AG04450 (cell line): ENCODE measurements around the gene MYADML2. TPM values are rescaled to one million over a fixed set of nuclear protein-coding genes. Genes with fewer than 3 reads are reported as not detected.

ENCODE experiments used
- CTCF ChIA-PET: fragments of 300-600, 350-600 bp; formaldehyde crosslinking; extraction: SDS; loops from one replicate; lab custom pipeline; 2022; ENCODE audit warnings: antibody characterized with exemption, inconsistent platforms; lab: Charles Lee
- POLR2A ChIA-PET: fragments of 350-600 bp; formaldehyde crosslinking; extraction: SDS; loops from one replicate; lab custom pipeline; 2021; ENCODE audit warnings: antibody characterized with exemption, inconsistent platforms; lab: Yijun Ruan, JAX
- DNase-seq: peaks from one replicate; pipeline ENCODE4 v3.0.0-alpha.2; 2011; ENCODE audit warnings: low read depth, low spot score
- H3K27ac ChIP-seq: one replicate; pipeline ENCODE4 v1.5.1; 2012; ENCODE audit warnings: low read depth, low read length, control low read depth
- H3K27me3 ChIP-seq: one replicate; pipeline ENCODE4 v1.6.0; 2012; ENCODE audit warnings: low read length; ENCODE audit not compliant: control insufficient read depth, insufficient read depth
- H3K4me3 ChIP-seq: 2 replicates; pipeline ENCODE4 v1.5.1; 2011; ENCODE audit warnings: mild to moderate bottlenecking, low read depth, low read length, control low read depth
- H3K9me3 ChIP-seq: 2 replicates; pipeline ENCODE4 v1.5.1; 2012; ENCODE audit warnings: low read length; ENCODE audit not compliant: control insufficient read depth, insufficient read depth
- polyA plus RNA-seq: library from polyadenylated mRNA; depleted of rRNA; stranded (reverse); fragments of >200 nt; gene quantifications from 2 replicates; pipeline ENCODE4 v1.2.3, GENCODE V29; 2011
- TF ChIP-seq, protein P1 (sequence below): IDR thresholded peaks from 2 replicates; pipeline ENCODE4 v1.5.1; 2011; ENCODE audit warnings: low read depth, low read length, control low read depth, inconsistent platforms

Gene MYADML2
- polyA plus RNA-seq, 1 experiment, result not detected

DNA sequence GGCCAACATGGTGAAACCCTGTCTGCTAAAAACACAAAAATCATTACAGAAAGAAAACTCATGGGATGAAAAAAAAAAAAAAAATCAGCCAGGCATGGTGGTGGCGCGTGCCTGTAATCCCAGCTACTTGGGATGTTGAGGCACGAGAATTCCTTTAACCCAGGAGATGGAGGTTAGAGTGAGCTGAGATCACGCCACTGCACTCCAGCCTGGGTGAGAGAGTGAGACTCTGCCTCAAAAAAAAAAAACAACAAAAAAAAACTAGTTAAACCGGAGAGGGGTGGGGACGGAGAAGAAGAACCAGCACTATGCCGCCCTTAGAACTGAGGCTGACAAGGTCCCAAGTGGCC is 21.3 kb upstream of the MYADML2 start:
- Histone ChIP-seq H3K4me3 (no peak overlapping the region), H3K27me3 (peaks cover 11% of the 10 kb centered on the region), H3K27ac (no peak overlapping the region), H3K9me3 (peaks cover 3% of the 10 kb centered on the region)
- ChIA-PET POLR2A (no interaction called here), CTCF (no interaction called here)
- TF ChIP-seq, protein P1, sequence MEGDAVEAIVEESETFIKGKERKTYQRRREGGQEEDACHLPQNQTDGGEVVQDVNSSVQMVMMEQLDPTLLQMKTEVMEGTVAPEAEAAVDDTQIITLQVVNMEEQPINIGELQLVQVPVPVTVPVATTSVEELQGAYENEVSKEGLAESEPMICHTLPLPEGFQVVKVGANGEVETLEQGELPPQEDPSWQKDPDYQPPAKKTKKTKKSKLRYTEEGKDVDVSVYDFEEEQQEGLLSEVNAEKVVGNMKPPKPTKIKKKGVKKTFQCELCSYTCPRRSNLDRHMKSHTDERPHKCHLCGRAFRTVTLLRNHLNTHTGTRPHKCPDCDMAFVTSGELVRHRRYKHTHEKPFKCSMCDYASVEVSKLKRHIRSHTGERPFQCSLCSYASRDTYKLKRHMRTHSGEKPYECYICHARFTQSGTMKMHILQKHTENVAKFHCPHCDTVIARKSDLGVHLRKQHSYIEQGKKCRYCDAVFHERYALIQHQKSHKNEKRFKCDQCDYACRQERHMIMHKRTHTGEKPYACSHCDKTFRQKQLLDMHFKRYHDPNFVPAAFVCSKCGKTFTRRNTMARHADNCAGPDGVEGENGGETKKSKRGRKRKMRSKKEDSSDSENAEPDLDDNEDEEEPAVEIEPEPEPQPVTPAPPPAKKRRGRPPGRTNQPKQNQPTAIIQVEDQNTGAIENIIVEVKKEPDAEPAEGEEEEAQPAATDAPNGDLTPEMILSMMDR, result no peak
- DNase-seq, result no peak

DNA sequence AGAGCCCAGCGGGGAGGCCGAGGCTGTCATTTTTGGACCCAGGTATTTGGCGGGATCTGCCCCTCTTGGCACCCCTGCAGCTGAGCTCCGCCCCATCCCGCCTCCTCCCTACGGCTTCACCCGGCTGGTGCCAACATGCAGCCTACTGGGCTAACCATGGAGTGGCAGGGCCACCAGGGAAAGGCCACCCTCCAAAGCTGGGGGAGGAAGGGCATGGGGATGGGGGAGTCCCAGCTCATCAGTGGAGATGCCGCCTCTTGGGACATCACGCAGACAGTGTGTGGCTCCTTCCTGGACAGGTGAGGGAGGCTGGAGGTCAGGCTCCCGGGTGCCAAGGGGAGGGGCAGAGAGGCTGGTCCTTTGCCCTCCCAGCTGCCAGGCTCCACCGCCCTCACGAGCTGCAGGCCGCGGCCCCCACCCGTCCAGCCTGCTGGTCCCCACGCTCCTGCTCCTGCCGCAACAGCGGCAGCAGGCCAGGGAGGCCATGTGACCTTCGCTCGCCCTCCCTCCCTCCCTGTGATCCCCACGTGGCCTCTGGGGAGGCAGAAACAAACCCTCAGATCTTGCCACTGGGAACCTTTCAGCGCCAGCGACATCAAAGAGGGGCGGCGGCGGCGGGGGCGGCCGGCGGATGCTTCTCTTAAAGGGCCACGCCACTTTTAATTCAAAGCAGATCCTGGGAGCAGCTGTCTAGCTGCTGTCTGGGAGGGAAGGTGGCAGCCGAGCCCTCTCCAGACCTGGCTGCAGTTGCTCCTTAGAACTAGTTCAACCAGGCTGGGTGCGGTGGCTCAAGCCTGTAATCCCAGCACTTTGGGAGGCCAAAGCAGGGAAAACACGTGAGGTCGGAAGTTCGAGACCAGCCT is 20.7 kb upstream of the MYADML2 start:
- POLR2A ChIA-PET, result interaction anchor here (0.9 kb wide), 1 partner anchor 55 kb away, joined by 3 read pairs; the partner anchor contains the start of gene CENPX
- TF ChIP-seq, protein P1, result no peak
- no peaks in the 10 kb centered on the region; the same call in 1 of the 2 replicates for H3K9me3 ChIP-seq
- no peak overlapping the region for H3K27ac ChIP-seq
- CTCF ChIA-PET, result no interaction called here
- peak overlapping the region; percentile 20; the same call in 1 of the 2 replicates for H3K4me3 ChIP-seq
- peaks cover 17% of the 10 kb centered on the region for H3K27me3 ChIP-seq
- DNase-seq, result no peak

DNA sequence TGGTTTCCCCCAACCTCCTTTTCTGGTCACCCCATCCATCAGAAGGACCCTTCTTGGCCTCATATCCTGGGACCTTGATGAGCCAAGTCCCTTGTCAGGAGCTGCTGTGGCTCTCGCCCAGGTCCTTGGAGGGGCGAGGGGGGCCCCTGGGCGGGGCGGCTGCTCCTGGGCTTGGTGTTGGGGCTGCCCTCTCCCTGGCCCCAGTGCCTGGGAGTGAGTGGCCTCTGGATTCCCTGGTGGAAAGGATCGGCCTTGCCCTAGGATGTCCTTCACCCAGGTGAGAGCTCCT is 20.2 kb upstream of the MYADML2 start:
- no peak overlapping the region for H3K4me3 ChIP-seq
- H3K27me3 ChIP-seq, result peaks cover 23% of the 10 kb centered on the region
- no peak for DNase-seq
- no peak overlapping the region for H3K27ac ChIP-seq
- H3K9me3 ChIP-seq, result no peaks in the 10 kb centered on the region; the same call in 1 of the 2 replicates
- POLR2A ChIA-PET, result interaction anchor here (0.9 kb wide), 1 partner anchor 55 kb away, joined by 3 read pairs; the partner anchor contains the start of gene CENPX
- CTCF ChIA-PET, result no interaction called here
- TF ChIP-seq, protein P1, result no peak

DNA sequence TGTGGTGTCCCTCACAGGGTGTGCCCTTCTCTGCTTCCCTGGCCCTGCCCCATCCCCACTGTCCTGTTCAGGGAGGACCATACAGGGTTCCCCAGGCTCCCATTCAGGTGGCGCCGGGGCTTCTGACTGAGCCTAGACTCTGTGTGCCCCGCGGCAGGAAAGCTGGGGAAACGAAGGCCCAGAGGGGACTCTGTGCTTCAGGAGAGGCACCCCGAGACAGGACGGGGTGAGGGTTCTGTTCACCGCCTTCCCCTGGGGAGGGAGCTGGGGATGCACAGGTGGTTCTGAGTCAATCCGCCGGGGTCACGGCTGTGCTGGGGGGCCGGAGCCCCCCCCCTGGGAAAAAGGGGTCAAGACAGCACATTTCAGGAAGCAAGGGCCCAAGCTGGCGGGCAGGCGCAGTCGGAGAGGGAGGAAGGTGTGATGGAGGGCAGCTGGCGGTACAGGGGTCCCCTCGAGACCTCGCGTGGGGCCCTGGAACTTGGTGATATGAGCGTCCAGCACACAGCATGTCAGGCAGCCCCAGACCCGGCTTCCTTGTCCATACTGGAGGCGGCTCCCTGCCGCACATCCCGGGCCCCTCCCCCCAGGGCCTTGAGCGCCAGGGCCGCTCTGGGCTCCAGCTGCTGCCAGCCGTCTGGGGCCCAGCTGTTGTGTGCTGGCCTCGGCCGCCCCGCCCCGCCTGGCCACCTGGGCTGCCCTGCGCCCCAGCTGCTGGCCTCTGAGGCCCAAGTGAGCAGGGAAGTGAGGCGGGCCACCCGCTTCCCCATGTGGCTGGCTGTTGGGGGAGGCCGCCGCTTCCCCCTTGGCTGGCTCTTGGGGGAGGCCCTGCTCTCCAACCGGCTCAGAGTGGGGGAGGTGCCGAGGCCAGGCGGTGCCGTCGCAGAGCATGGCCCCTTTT is 19.6 kb upstream of the MYADML2 start:
- H3K9me3 ChIP-seq, result no peaks in the 10 kb centered on the region; the same call in 1 of the 2 replicates
- DNase-seq, result peak; percentile 26
- no peak overlapping the region for H3K27ac ChIP-seq
- peaks cover 27% of the 10 kb centered on the region for H3K27me3 ChIP-seq
- no peak overlapping the region for H3K4me3 ChIP-seq
- POLR2A ChIA-PET, result interaction anchor here (0.9 kb wide), 1 partner anchor 56 kb away, joined by 3 read pairs; the partner anchor contains the start of gene CENPX
- TF ChIP-seq, protein P1, result no peak
- CTCF ChIA-PET, result no interaction called here
